GM21367 (cell line): ENCODE data around the gene CNPY1.

Experiments used
- ATAC-seq: cut with Tn5 transposase; IDR thresholded peaks from one replicate; pipeline ENCODE4 v1.9.1; 2021; ENCODE audit not compliant: unreplicated experiment

CNPY1 gene

GRCh38 chr7:155514296-155514695, 32.1 kb downstream of the CNPY1 start:
- ATAC-seq: no peak

- no peak for ATAC-seq
Observed at GRCh38 chr7:155513543-155514285, 32.6 kb downstream of the CNPY1 start.

GRCh38 chr7:155512246-155512887, 34.0 kb downstream of the CNPY1 start:
- ATAC-seq: no peak

GRCh38 chr7:155511702-155511996, 34.7 kb downstream of the CNPY1 start:
- no peak for ATAC-seq

GRCh38 chr7:155510975-155511701, 35.2 kb downstream of the CNPY1 start:
- no peak for ATAC-seq

GRCh38 chr7:155509725-155510551, 36.4 kb downstream of the CNPY1 start:
- ATAC-seq: no peak

GRCh38 chr7:155509359-155509724, 37.0 kb downstream of the CNPY1 start:
- ATAC-seq: no peak

- no peak for ATAC-seq
Observed at GRCh38 chr7:155508376-155509358, 37.7 kb downstream of the CNPY1 start.

GRCh38 chr7:155507576-155507975, 38.8 kb downstream of the CNPY1 start:
- no peak for ATAC-seq

- no peak for ATAC-seq
Observed at GRCh38 chr7:155506854-155507337, 39.5 kb downstream of the CNPY1 start.

DNA sequence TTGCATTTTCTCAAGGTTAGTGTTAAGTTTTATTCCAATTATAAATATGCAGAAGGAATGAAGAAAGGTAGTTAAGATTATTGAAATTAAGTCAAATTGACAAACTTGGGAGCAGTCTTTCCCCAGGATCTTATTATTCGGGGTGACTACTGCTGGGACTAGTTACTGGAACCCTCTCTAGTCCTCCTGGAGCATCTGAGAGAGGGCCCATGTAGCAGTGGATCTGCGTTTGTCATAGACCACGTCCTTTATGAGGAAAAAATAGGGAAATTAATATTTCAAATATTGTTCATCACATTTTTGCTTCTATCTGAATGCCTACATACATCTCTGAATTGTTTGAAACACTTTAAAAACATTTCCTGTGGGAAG, 41.0 kb downstream of the CNPY1 start:
- ATAC-seq: no peak

- ATAC-seq: no peak
Observed at GRCh38 chr7:155497149-155497901, 49.0 kb downstream of the CNPY1 start.

DNA sequence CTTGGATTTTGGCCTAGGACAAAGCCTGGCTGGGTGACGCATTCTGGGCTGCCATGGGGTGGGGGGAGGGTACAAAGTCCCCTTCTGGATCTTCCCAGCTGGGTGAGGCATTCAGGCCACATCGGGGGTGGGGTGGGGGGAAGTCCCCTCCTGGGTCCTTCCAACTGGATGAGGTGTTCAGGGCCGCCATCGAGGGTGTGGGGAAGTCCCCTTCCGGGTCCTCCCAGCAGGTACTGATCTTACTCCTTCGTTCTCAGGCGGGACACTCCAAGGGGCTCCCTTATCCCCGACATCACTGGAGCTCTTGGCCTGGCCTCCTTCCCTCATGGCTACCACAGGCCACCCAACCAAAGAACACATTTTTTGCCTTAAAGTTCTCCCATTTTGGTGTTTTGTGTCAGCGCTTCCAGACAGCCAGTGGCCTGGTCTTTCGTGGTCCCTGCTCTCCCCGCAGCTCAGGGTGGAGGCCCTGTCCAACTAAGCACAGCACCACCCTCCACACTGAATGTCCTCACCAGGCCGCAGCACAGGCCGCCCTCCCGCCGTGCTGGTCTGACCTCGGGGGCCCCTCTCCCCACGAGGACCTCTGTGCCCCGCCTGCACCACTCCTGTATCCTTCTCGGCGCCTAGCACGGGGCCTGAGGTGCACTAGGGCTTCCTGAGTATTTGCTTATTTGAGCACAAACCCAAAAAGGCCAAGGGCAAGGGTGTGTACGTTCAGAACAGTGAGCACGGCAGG, 49.9 kb downstream of the CNPY1 start:
- ATAC-seq: no peak

GRCh38 chr7:155495440-155496248, 50.7 kb downstream of the CNPY1 start:
- ATAC-seq: no peak

GRCh38 chr7:155494551-155494950, 51.8 kb downstream of the CNPY1 start:
- ATAC-seq: no peak

GRCh38 chr7:155493744-155494538, 52.4 kb downstream of the CNPY1 start:
- no peak for ATAC-seq

DNA sequence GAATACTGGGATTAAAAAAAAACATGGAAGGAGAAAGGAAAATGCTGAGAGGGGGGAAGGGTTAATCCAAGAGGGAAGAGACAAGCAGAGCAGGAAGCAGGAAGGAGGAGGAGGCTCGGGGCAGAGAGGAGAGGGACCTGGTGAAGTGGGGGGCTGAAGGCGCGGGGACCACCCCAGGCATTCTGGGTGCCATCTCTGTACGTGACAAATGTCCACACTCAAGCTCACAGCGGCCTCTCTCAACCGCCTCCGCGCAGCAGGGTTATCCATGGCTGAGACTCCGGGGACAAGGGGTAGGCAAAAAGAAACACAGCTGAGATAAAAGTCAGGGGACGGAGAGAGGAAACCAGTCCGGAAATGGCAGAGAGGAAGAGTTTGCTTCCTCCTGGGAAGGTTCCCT, 54.5 kb downstream of the CNPY1 start:
- no peak for ATAC-seq
